H1 (cell line): Measurements from ENCODE around the gene NUP98. TPM values are rescaled to one million over a fixed set of nuclear protein-coding genes. Genes with fewer than 3 reads are reported as not detected.

Experiments
- CTCF ChIA-PET: fragments of 300-600 bp; sonication (Branson Sonifier 250); formaldehyde crosslinking; loops from one replicate; lab custom pipeline; 2021; ENCODE audit not compliant: partially characterized antibody; lab: Charles Lee
- POLR2A ChIA-PET: fragments of 300-600 bp; sonication (Branson Sonifier 250); formaldehyde crosslinking; loops from one replicate; lab custom pipeline; 2021; ENCODE audit warnings: inconsistent platforms; ENCODE audit not compliant: partially characterized antibody; lab: Charles Lee
- DNase-seq, 2 experiments: peaks; one replicate each; pipeline versions ENCODE4 v3.0.0 to v3.0.0-alpha.2; 2010 to 2022; ENCODE audit warnings: low spot score in 2 of 2, low read depth in 1 of 2, mixed read lengths in 1 of 2
- FAIRE-seq: peaks from 2 replicates; lab custom pipeline; 2011; peaks lifted over from hg19 to GRCh38; lab: Jason Lieb, UNC
- H2AFZ ChIP-seq: 2 replicates; pipeline ENCODE4 v1.8.1; 2012; ENCODE audit warnings: low read length, inconsistent platforms
- H2AK5ac ChIP-seq: 2 replicates; pipeline ENCODE4 v1.6.1; 2013; ENCODE audit warnings: low read depth, low read length
- H2BK120ac ChIP-seq: replicated peaks from 2 replicates; pipeline ENCODE3; 2013; ENCODE audit warnings: low read depth, low read length, inconsistent platforms
- H2BK12ac ChIP-seq: 2 replicates; pipeline ENCODE4 v1.6.1; 2013; ENCODE audit warnings: low read depth, low read length
- H2BK15ac ChIP-seq: 2 replicates; pipeline ENCODE4 v1.6.1; 2013; ENCODE audit warnings: low read length
- H2BK20ac ChIP-seq: 2 replicates; pipeline ENCODE4 v1.6.1; 2013; ENCODE audit warnings: low read length
- H2BK5ac ChIP-seq: 2 replicates; pipeline ENCODE4 v1.6.1; 2013; ENCODE audit warnings: low read depth, low read length
- H3K14ac ChIP-seq: 2 replicates; pipeline ENCODE4 v1.6.1; 2013; ENCODE audit warnings: inconsistent platforms; ENCODE audit not compliant: insufficient read length
- H3K18ac ChIP-seq: 2 replicates; pipeline ENCODE4 v1.6.1; 2013; ENCODE audit warnings: low read length; ENCODE audit errors: extremely low read depth
- H3K23ac ChIP-seq: 2 replicates; pipeline ENCODE4 v1.6.1; 2013; ENCODE audit warnings: inconsistent platforms; ENCODE audit not compliant: insufficient read length
- H3K23me2 ChIP-seq: 2 replicates; pipeline ENCODE4 v1.6.1; 2013; ENCODE audit warnings: low read depth, low read length
- H3K27ac ChIP-seq: 2 replicates; pipeline ENCODE4 v1.6.1; 2011; ENCODE audit warnings: low read depth, low read length, inconsistent platforms
- H3K27me3 ChIP-seq, 4 experiments: replicated peaks in 1 of 4; 1 replicate in 1 of 4; 2 replicates in 3 of 4; pipeline versions ENCODE4 v1.6.1 to v1.8.1; 2011 to 2013; ENCODE audit warnings: low read length in 3 of 4, mild to moderate bottlenecking in 3 of 4, inconsistent platforms in 2 of 4, mixed read lengths in 2 of 4, moderate library complexity in 1 of 4; ENCODE audit not compliant: control insufficient read depth in 3 of 4, insufficient read depth in 3 of 4; ENCODE audit errors: extremely low read depth in 1 of 4
- H3K36me3 ChIP-seq, 4 experiments: 2 replicates each; pipeline versions ENCODE4 v1.6.1 to v1.8.1; 2011 to 2013; ENCODE audit warnings: mild to moderate bottlenecking in 4 of 4, low read length in 3 of 4, moderate library complexity in 2 of 4, control low read depth in 1 of 4, inconsistent platforms in 1 of 4; ENCODE audit not compliant: insufficient read depth in 4 of 4, control insufficient read depth in 2 of 4
- H3K4ac ChIP-seq: replicated peaks from 2 replicates; pipeline ENCODE3; 2013; ENCODE audit warnings: low read length, low read depth, mixed read lengths, inconsistent platforms; ENCODE audit not compliant: insufficient read length
- H3K4me1 ChIP-seq, 4 experiments: replicated peaks in 1 of 4; 1 replicate in 1 of 4; 2 replicates in 3 of 4; pipeline versions ENCODE4 v1.6.1 to v1.8.1; 2011 to 2013; ENCODE audit warnings: low read length in 3 of 4, inconsistent platforms in 2 of 4, mixed read lengths in 1 of 4; ENCODE audit not compliant: insufficient read depth in 4 of 4, control insufficient read depth in 3 of 4
- H3K4me2 ChIP-seq, 2 experiments: 2 replicates each; pipeline versions ENCODE4 v1.6.1 to v1.8.1; 2011 to 2013; ENCODE audit warnings: low read depth in 2 of 2, low read length in 2 of 2, control low read depth in 1 of 2, inconsistent platforms in 1 of 2, mild to moderate bottlenecking in 1 of 2; ENCODE audit not compliant: insufficient read depth in 1 of 2
- H3K4me3 ChIP-seq, 4 experiments: fragments of 200-600, 300-600 bp in 1 of 4; sonication (generic), shearing (Covaris generic), sonication (Bioruptor Twin) in 1 of 4; 2 replicates each; pipeline versions ENCODE4 v1.5.1 to v1.8.1; 2011 to 2016; ENCODE audit warnings: low read length in 4 of 4, low read depth in 3 of 4, control low read depth in 2 of 4, inconsistent platforms in 2 of 4, mild to moderate bottlenecking in 2 of 4, mixed read lengths in 1 of 4, moderate library complexity in 1 of 4; ENCODE audit not compliant: insufficient read depth in 2 of 4; ENCODE audit errors: extremely low read depth in 1 of 4
- H3K56ac ChIP-seq: replicated peaks from 2 replicates; pipeline ENCODE3; 2013; ENCODE audit warnings: low read depth, mild to moderate bottlenecking, mixed read lengths, low read length, inconsistent platforms; ENCODE audit not compliant: insufficient read length
- H3K79me1 ChIP-seq: 2 replicates; pipeline ENCODE4 v1.6.1; 2013; ENCODE audit warnings: low read depth, low read length, control low read depth
- H3K79me2 ChIP-seq, 2 experiments: 2 replicates each; pipeline versions ENCODE4 v1.6.1 to v1.8.1; 2012 to 2013; ENCODE audit warnings: low read length in 2 of 2, mild to moderate bottlenecking in 2 of 2, inconsistent platforms in 1 of 2; ENCODE audit not compliant: insufficient read depth in 2 of 2, control insufficient read depth in 1 of 2
- H3K9ac ChIP-seq, 4 experiments: replicated peaks in 1 of 4; 1 replicate in 1 of 4; 2 replicates in 3 of 4; pipeline versions ENCODE4 v1.6.1 to v1.8.1; 2011 to 2013; ENCODE audit warnings: low read depth in 3 of 4, low read length in 3 of 4, control low read depth in 2 of 4, mild to moderate bottlenecking in 2 of 4, moderate library complexity in 2 of 4, inconsistent platforms in 1 of 4; ENCODE audit errors: extremely low read depth in 1 of 4
- H3K9me3 ChIP-seq, 2 experiments: 2 replicates each; pipeline versions ENCODE4 v1.6.1 to v1.8.1; 2012 to 2013; ENCODE audit warnings: mild to moderate bottlenecking in 2 of 2, moderate library complexity in 2 of 2, control low read depth in 1 of 2, inconsistent platforms in 1 of 2, low read depth in 1 of 2, low read length in 1 of 2, mixed read lengths in 1 of 2; ENCODE audit not compliant: insufficient read depth in 2 of 2
- H4K20me1 ChIP-seq, 2 experiments: replicated peaks in 1 of 2; 2 replicates each; pipeline versions ENCODE3 to v1.8.1; 2011 to 2013; ENCODE audit warnings: inconsistent platforms in 2 of 2, low read length in 2 of 2, mild to moderate bottlenecking in 1 of 2; ENCODE audit not compliant: insufficient read depth in 2 of 2, control insufficient read depth in 1 of 2
- H4K5ac ChIP-seq: 2 replicates; pipeline ENCODE4 v1.6.1; 2013; ENCODE audit warnings: low read length, low read depth, mixed read lengths, inconsistent platforms; ENCODE audit not compliant: insufficient read length
- H4K8ac ChIP-seq: 2 replicates; pipeline ENCODE4 v1.8.0; 2013; ENCODE audit warnings: mild to moderate bottlenecking, moderate library complexity, low read length, inconsistent platforms; ENCODE audit not compliant: insufficient read depth; ENCODE audit errors: extremely low read depth
- H4K91ac ChIP-seq: replicated peaks from 2 replicates; pipeline ENCODE3; 2013; ENCODE audit warnings: low read length, mixed read lengths, inconsistent platforms; ENCODE audit not compliant: insufficient read length
- GABPA ChIP-seq: IDR thresholded peaks from 2 replicates; pipeline ENCODE4 v1.6.1; 2011; ENCODE audit warnings: mild to moderate bottlenecking, low read length, moderate library complexity, borderline replicate concordance; ENCODE audit not compliant: insufficient read depth
- HDAC2 ChIP-seq, 2 experiments: fragments of 300-600 bp in 1 of 2; sonication (generic) in 1 of 2; IDR thresholded peaks; 2 replicates each; pipeline ENCODE4 v1.6.1; 2011 to 2012; ENCODE audit warnings: low read depth in 2 of 2, low read length in 2 of 2, mild to moderate bottlenecking in 2 of 2, moderate library complexity in 2 of 2, borderline replicate concordance in 1 of 2, inconsistent platforms in 1 of 2
- KDM5A ChIP-seq: fragments of 200-600 bp; IDR thresholded peaks from 2 replicates; pipeline ENCODE4 v1.7.1; 2012; ENCODE audit warnings: mild to moderate bottlenecking, low read length, inconsistent platforms, mixed read lengths
- POLR2A ChIP-seq, 2 experiments: IDR thresholded peaks; 1 replicate in 1 of 2; 2 replicates in 1 of 2; pipeline ENCODE4 v1.6.1; 2011; ENCODE audit warnings: low read depth in 2 of 2, low read length in 2 of 2, mild to moderate bottlenecking in 2 of 2; ENCODE audit errors: control extremely low read depth in 1 of 2
- TBP ChIP-seq: IDR thresholded peaks from 2 replicates; pipeline ENCODE4 v1.6.1; 2011; ENCODE audit warnings: low read depth, low read length, improper control_type of control experiment
- TCF12 ChIP-seq: IDR thresholded peaks from 2 replicates; pipeline ENCODE4 v1.6.1; 2011; ENCODE audit warnings: low read depth, mild to moderate bottlenecking, low read length
- WGBS, 2 experiments: shearing (Covaris generic) in 1 of 2; methylation state at CpG; one replicate each; pipeline versions ENCODE4 v1.1.6 to v1.1.7; 2013 to 2015; ENCODE audit warnings: low lambda C conversion rate in 2 of 2, mixed read lengths in 2 of 2, inconsistent platforms in 1 of 2, low coverage in 1 of 2, missing lambda C conversion rate in 1 of 2; ENCODE audit not compliant: insufficient replicate concordance in 2 of 2, insufficient coverage in 1 of 2, insufficient read length in 1 of 2; ENCODE audit errors: extremely low coverage in 1 of 2, missing lambda C conversion rate in 1 of 2; 5-methylcytosine and 5-hydroxymethylcytosine counted together
- polyA plus RNA-seq, 7 experiments: library from polyadenylated mRNA; depleted of rRNA in 3 of 7; stranded (reverse) in 5 of 7; unstranded in 2 of 7; fragments of >200 nt in 5 of 7; fragments of 200-250 nt in 2 of 7; gene quantifications; 1 replicate in 5 of 7; 2 replicates in 1 of 7; 4 replicates in 1 of 7; pipeline versions ENCODE4 v1.2.1 to v1.2.3, GENCODE V29; 2011 to 2013; ENCODE audit warnings: missing spikeins in 2 of 7, mixed read lengths in 2 of 7
- total RNA-seq: library from RNA; stranded (reverse); fragmentation: NEBNext Ultra II Directional; extraction: Animal tissue kit (Norgen Biotek cat#: 25700); gene quantifications from 2 replicates; pipeline ENCODE4 v1.2.1, GENCODE V29; 2021
- TF ChIP-seq, protein P1 (sequence below): IDR thresholded peaks from 2 replicates; pipeline ENCODE4 v1.6.1; 2012; ENCODE audit warnings: inconsistent platforms
- TF ChIP-seq, protein P2 (sequence below): IDR thresholded peaks from 2 replicates; pipeline ENCODE4 v1.6.1; 2012; ENCODE audit warnings: low read length, inconsistent platforms

NUP98 gene
- total and polyA plus RNA-seq, 2 of the 8 experiments (the other 6 are each of a cell fraction or from before 2014, with no cell fraction given) = 98.6 to 261 TPM

DNA sequence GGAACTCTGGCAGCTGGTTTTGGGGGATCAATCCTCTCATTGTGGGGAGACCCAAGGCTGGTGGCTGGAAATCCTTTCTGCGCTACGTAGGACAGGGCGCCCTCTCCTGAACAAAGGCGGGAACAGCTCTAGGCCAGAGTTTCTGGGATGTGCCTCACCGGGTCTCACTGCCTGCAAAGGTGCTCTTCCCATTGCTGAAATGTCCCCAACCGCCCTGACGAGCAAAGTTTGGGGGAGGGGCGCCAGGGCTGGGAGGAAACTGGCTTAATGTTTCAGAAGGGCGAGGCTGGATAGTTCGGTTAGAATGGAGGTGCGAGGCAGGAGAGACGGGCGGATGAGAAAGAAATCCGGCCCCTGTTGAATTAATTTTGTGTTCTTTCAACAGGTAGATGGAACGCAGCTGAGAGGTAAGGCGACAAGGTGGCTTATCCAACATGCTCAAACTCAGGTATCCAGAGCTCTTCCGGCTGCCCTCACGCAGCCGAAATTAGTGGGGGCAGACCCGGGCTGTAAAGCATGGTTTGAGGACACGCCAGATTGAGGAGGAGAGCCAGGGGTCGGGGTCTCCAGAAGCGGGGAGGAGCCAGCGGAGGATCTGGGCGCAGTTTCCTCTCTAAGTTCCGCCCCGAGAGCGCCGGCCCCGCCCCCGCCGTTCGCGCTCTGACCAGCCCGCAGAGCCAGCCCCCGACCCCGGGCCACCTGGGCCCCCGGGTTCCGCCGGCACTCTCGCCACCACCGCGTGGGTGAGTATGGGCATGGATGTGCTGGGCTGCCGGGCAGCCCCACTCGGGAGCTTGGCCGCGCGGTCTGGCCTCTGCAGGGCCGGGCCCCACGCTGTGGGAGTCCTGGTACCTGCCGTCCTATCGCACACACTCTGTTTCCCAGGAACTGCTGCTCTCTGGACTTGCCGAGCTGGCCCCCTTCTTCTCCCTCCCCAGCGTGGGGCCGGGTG lies 10.8 kb upstream of the NUP98 start, which contains the start of gene PGAP2:
Gene PGAP2 (plus strand): TSS at position 652 of the 952 bp plus-strand sequence. CDS start 2,700 bp downstream, outside the sequence.
- Histone ChIP-seq H3K4me3 (peak within 1 kb of the TSS; percentile 66 to 84 (median 74)), H3K9me3 (no peaks in the 10 kb centered on the region), H3K9ac (peak within 1 kb of the TSS; percentile 60 to 87 (median 73)), H2BK20ac (no peak within 1 kb of the TSS), H3K14ac (peak within 1 kb of the TSS; percentile 6), H4K5ac (peak within 1 kb of the TSS; percentile 75), H3K23ac (no peak within 1 kb of the TSS), H4K91ac (no peak within 1 kb of the TSS), H3K79me2 (peaks cover 0 to 5% of the 10 kb centered on the region in 2 experiments; a peak in 2 of 4 replicates), H3K23me2 (peaks cover 2% of the 10 kb centered on the region; the same call in 1 of the 2 replicates), H2AK5ac (no peak within 1 kb of the TSS), H3K4ac (no peak within 1 kb of the TSS), H3K36me3 (no peaks in the 10 kb centered on the region), H2BK12ac (no peak within 1 kb of the TSS), H3K4me2 (peak within 1 kb of the TSS; percentile 47 to 91), H2BK5ac (peak within 1 kb of the TSS; percentile 71), H3K18ac (peak within 1 kb of the TSS; percentile 93), H4K8ac (peak within 1 kb of the TSS; percentile 43), H3K27ac (peak within 1 kb of the TSS; percentile 46; the same call in 1 of the 2 replicates), H4K20me1 (peaks cover 0 to 2% of the 10 kb centered on the region in 2 experiments), H3K4me1 (peaks cover 0 to 8% (median 5%) of the 10 kb centered on the region in 4 experiments; a peak in 5 of 7 replicates), H2AFZ (peak within 1 kb of the TSS; percentile 93), H3K56ac (peak within 1 kb of the TSS; percentile 40), H2BK15ac (peak within 1 kb of the TSS; percentile 77; the same call in 1 of the 2 replicates), H2BK120ac (no peak within 1 kb of the TSS), H3K27me3 (no peaks in the 10 kb centered on the region), H3K79me1 (peaks cover 4% of the 10 kb centered on the region)
- WGBS, 2 experiments = 2% methylated on average over 32 of the region's 55 CpGs; no CpG with 5 or more reads in 1 of the 2 experiments
- ChIA-PET CTCF (interaction anchor here (0.6 to 10.8 kb wide), 39 partner anchors 12 to 297 kb away, joined by 3 to 81 read pairs (median 5); partner anchors contain the start of genes NUP98, RHOG and STIM1), POLR2A (interaction anchor here (0.8 to 4.3 kb wide), 13 partner anchors 9 to 429 kb away, joined by 3 to 32 read pairs (median 3); partner anchors contain the start of genes NUP98 and ZNF195)
- DNase-seq = peak; percentile 54 to 90
- peak; percentile 62 for FAIRE-seq
- TF ChIP-seq KDM5A (no peak), GABPA (no peak), POLR2A (IDR thresholded peaks at IDR 0.05; ENCODE audit: control extremely low read depth in 1 of 2, low read depth in 2 of 2, low read length in 2 of 2) (peak in 1 of 2 experiments; percentile 61; a peak in 2 of 3 replicates), TCF12 (no peak), TBP (0 out of 2 replicates have a peak, but pooled peaks have one; percentile 16), HDAC2 (IDR thresholded peaks at IDR 0.05; ENCODE audit: borderline replicate concordance in 1 of 2, low read depth in 2 of 2, low read length in 2 of 2) (no peak)
- TF ChIP-seq, protein P1, sequence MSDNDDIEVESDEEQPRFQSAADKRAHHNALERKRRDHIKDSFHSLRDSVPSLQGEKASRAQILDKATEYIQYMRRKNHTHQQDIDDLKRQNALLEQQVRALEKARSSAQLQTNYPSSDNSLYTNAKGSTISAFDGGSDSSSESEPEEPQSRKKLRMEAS = no peak; the same call in 1 of the 2 replicates
- TF ChIP-seq, protein P2, sequence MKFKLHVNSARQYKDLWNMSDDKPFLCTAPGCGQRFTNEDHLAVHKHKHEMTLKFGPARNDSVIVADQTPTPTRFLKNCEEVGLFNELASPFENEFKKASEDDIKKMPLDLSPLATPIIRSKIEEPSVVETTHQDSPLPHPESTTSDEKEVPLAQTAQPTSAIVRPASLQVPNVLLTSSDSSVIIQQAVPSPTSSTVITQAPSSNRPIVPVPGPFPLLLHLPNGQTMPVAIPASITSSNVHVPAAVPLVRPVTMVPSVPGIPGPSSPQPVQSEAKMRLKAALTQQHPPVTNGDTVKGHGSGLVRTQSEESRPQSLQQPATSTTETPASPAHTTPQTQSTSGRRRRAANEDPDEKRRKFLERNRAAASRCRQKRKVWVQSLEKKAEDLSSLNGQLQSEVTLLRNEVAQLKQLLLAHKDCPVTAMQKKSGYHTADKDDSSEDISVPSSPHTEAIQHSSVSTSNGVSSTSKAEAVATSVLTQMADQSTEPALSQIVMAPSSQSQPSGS = no peak
